Fibroblast of skin of abdomen (primary cell): ENCODE data around the gene LMTK3.
"Not testable (repeated sequence)": the region's sequence is repeated elsewhere in the genome, so short reads cannot be mapped to it uniquely, and the experiment has no call there.

Source experiments
- DNase-seq: peaks from one replicate; pipeline ENCODE4 v3.0.0-alpha.2; 2013

Gene LMTK3

GRCh38 chr19:48540110-48540509 lies 28.5 kb upstream of the LMTK3 start:
- DNase-seq, result no peak

- peak; percentile 44 for DNase-seq
Measured at GRCh38 chr19:48539503-48540096, 28.0 kb upstream of the LMTK3 start.

- DNase-seq, result not testable (repeated sequence)
Measured at GRCh38 chr19:48538057-48538456, 26.4 kb upstream of the LMTK3 start.

- DNase-seq, result no peak
Measured at GRCh38 chr19:48537541-48537940, 25.9 kb upstream of the LMTK3 start.

- no peak for DNase-seq
Measured at GRCh38 chr19:48533770-48534169, 22.1 kb upstream of the LMTK3 start.

- no peak for DNase-seq
Measured at GRCh38 chr19:48530770-48531169, 19.1 kb upstream of the LMTK3 start.

- no peak for DNase-seq
Measured at GRCh38 chr19:48530066-48530720, 18.6 kb upstream of the LMTK3 start.

GRCh38 chr19:48529156-48529555 lies 17.5 kb upstream of the LMTK3 start:
- no peak for DNase-seq

- DNase-seq, result no peak
Measured at GRCh38 chr19:48524732-48525131, 13.1 kb upstream of the LMTK3 start.

GRCh38 chr19:48524221-48524620 lies 12.6 kb upstream of the LMTK3 start:
- no peak for DNase-seq

- no peak for DNase-seq
Measured at GRCh38 chr19:48520134-48520533, 8.5 kb upstream of the LMTK3 start.

GRCh38 chr19:48519426-48519825 lies 7.8 kb upstream of the LMTK3 start:
- DNase-seq, result not testable (repeated sequence)

- no peak for DNase-seq
Measured at GRCh38 chr19:48518207-48518606, 6.6 kb upstream of the LMTK3 start.

- DNase-seq, result no peak
Measured at GRCh38 chr19:48516536-48516935, 4.9 kb upstream of the LMTK3 start.

GRCh38 chr19:48514123-48514458 lies 2.5 kb upstream of the LMTK3 start:
- no peak for DNase-seq

- DNase-seq, result peak; percentile 60
Measured at GRCh38 chr19:48513289-48514122, 1.9 kb upstream of the LMTK3 start.

GRCh38 chr19:48512504-48513288 lies 1.1 kb upstream of the LMTK3 start:
- no peak for DNase-seq

- no peak for DNase-seq
Measured at GRCh38 chr19:48511321-48511731, 309 bp downstream of the LMTK3 start.

GRCh38 chr19:48510421-48511268 lies 990 bp downstream of the LMTK3 start:
- DNase-seq, result peak; percentile 47

GRCh38 chr19:48509467-48510194 lies 2.0 kb downstream of the LMTK3 start:
- DNase-seq, result no peak

GRCh38 chr19:48508729-48509411 lies 2.8 kb downstream of the LMTK3 start:
- no peak for DNase-seq
